Globus pallidus (tissue), 1 donor: ENCODE measurements around the gene GPR108.
"Not testable (repeated sequence)": the region's sequence is repeated elsewhere in the genome, so short reads cannot be mapped to it uniquely, and the experiment has no call there.

Source experiments
- DNase-seq: peaks from one replicate; pipeline ENCODE4 v3.0.0-alpha.2; 2015; ENCODE audit warnings: low spot score

GPR108 gene

GRCh38 chr19:6737284-6737872 lies at the start of gene GPR108:
TSS of gene GPR108 (minus strand) at chr19:6737580. CDS start at chr19:6737576, 4 bp downstream.
- peak; percentile 100 for DNase-seq

DNA sequence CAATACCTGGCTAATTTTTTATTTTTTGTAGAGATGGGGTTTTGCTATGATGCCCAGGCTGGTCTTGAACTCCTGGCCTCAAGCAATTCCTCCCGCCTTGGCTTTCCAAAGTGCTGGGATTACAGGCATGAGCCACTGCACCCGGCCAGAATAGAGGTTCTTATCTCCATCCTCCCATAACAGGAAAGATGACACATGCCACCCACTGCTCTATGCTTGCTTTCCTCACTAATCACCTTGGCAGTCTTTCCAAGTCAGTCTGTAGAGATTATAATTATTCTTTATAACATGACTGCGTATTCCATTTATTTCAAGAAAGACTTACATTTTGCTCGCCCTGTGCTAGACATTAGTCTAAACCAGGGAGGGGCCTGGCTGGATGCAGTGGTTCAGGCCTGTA lies 41.8 kb upstream of the GPR108 start:
- DNase-seq: no peak

GRCh38 chr19:6778386-6778785 lies 41.0 kb upstream of the GPR108 start:
- DNase-seq: no peak

DNA sequence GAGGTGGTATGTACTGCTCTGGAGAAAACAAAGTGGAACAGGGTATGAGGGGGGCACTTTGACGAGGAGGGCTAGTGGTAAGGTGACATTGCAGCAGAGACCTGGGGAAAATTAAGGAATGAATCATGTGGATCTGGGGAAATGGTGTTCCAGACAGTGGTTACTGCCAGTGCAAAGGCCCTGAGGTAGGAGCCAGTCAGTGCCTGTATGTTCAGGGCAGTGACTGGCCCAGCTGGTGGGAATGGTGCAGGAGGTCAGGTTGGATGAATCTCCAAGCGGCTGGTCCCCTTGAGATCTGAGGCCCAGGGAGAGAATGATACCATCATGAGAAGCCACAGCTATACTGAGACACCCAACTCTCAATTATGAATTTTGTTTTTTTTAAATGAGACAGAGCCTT lies 40.1 kb upstream of the GPR108 start:
- no peak for DNase-seq

DNA sequence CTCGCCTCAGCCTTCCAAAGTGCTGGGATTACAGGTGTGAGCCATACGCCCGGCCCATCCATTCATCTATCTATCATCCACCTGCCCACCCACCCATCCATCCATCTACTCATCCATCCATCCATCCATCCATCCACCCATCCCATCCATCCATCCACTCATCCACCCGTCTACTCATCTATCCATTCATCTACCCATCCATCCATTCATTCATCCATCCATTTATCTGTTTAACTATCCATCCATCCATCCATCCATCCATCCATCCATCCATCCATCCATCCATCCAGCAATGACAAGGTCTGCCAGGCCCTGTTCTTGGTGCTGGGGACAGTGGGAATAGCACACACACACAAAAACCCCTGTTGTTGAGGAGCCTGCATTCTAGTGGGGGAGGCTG lies 39.6 kb upstream of the GPR108 start:
- no peak for DNase-seq

DNA sequence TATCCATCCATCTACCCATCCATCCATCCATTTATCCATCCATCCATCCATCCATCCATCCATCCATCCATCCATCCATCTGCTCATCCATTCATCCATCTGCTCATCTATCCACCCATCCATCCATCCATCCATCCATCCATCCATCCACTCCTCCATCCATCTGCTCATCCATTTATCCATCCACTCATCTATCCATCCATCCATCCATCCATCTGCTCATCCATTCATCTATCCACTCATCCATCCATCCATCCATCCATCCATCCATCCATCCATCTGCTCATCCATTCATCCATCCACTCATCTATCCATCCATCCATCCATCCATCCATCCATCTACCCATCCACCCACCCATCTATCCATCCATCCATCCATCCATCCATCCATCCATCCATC lies 38.7 kb upstream of the GPR108 start:
- not testable (repeated sequence) for DNase-seq

GRCh38 chr19:6774821-6775707 lies 37.7 kb upstream of the GPR108 start:
- no peak for DNase-seq

GRCh38 chr19:6773323-6773931 lies 36.0 kb upstream of the GPR108 start:
- DNase-seq: peak; percentile 35

DNA sequence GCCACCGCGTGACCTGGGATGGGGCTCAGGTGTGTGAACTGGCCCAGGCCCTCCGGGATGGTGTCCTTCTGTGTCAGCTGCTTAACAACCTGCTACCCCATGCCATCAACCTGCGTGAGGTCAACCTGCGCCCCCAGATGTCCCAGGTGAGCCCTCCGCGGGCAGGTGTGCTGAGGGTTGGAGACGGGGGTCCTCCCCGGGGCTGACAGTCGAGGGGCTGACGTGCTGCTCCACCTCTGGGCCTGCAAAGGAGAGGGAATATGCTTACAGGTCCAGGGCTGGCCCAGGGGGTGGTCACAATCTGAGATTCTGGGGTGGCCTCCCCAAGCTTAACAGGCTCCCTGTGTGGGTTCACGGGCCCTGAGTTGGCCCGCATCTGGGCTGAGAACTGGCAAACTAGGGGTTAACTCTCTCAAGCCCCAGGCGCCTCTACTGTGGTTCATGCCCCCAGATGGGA lies 35.5 kb upstream of the GPR108 start:
- no peak for DNase-seq

DNA sequence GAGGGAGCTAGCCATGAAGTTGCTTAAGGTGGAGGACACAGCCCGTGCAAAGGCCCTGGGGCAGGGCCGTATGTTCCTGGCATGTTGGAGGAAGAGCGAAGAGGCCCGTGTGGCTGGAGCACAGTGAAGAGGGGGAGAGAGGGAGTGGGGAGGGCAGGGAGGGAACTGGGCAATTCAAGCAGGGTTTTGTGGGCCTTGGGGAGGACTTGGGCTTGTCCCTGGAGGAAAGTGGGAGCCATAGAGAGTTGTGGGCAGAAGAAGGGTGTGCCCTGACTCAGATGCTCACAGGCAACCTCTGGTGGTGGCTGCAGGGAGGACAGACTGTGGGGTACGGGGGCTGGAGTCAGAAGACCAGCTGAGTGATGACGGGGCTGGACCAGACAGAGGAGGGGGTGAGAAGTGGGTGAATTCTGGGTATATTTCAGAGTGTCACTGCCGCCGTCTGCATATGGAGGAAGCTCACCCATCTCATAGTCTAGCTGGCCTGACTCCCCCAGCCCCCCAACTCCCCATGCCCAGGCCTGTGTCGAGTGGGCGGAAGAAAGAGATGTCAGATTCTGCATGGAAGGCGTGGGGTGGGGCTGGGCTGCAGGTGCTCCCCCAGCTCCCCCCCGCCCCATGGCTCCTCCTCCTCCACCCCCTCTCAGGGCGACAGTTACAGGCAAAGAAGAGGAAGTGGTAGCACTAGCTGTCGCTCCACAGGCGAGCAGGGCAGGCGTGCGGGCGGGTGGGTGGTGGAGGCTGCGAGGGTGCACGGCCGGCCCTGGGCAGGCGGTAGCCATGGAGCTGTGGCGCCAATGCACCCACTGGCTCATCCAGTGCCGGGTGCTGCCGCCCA lies 34.9 kb upstream of the GPR108 start, which contains the start of gene VAV1:
Gene VAV1 (plus strand): TSS at position 681 of the 838 bp plus-strand sequence. CDS start 100 bp downstream, at position 781.
- DNase-seq: peak; percentile 48

- not testable (repeated sequence) for DNase-seq
Measured at GRCh38 chr19:6771648-6772027, 34.3 kb upstream of the GPR108 start.

DNA sequence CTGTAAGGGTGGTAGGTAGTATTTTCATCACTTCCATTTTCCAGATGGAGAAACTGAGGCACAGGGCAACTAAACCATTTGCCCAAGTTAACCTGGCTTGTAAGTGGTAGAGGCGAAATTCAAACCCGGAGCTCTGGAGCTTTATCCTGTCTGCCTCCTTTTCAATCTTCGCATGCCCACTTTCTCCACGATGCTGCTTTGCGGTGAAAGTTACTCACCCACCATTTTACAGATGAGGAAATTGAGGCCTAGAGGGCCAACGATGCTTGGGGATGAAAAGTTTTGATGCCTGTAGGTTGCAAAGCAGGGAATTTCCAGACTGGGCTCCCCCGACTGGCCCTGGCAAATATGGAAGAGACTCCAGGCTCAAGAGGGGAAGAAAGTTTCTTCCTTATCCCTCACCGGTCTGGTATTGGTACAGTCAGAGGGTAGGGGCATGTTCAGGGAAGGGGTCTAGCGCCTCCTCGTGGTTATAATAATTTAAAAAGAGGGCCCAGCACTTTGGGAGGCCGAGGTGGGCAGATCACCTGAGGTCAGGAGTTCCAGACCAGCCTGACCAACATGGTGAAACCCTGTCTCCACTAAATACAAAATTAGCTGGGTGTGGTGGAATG lies 31.7 kb upstream of the GPR108 start:
- no peak for DNase-seq

- DNase-seq: no peak
Measured at GRCh38 chr19:6768236-6768785, 30.9 kb upstream of the GPR108 start.

GRCh38 chr19:6767357-6768235 lies 30.2 kb upstream of the GPR108 start, which contains the start of gene SH2D3A:
TSS of gene SH2D3A (minus strand) at chr19:6767435. CDS start at chr19:6763748, 3,687 bp downstream.
- DNase-seq: no peak

DNA sequence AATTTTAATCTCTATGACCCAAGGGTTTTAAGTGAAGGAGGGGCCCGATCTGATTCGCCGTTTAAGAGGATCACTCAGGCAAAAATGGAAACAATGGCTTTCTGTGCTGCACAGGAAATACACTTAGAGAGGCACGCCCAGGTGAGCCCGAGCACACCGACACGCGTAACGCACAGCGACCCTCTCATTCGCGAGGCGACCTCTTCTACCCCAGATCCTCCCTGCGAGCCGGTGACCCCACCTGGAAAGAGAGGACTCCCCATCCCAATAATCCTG lies 29.6 kb upstream of the GPR108 start:
- DNase-seq: no peak

DNA sequence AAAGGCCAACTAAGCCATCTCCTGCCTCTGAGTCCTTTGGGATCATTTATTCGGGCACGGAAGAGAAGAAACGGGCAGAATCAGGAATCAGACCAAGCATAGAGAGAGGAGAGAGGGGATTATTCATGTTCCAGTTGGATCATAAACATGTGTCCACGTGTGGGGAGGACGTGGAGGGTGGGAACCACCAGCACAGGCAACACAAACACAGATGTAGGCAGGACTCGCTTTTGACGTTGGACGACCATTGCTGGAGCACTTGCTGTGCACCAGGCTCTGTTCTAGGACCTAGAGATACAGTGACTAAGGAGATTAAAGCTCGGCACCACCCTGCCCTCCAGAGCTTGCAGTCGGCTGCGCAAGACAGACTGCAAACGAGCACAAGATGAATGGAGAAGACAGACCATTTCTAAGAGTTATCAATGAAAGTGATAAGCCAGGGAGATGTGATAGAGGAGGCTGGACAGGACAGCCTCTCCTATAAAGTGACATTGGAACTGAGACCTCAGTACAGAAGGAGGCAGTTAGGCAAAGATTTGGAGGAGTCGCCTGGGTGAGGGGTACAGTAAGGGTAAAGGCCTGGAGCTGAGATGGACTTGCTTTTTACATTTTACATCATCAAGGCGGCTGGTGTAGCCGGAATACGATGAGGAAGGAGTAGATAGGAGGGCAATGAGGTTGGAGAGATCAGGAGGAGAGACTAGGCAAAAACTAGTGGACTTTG lies 29.1 kb upstream of the GPR108 start:
- DNase-seq: no peak

DNA sequence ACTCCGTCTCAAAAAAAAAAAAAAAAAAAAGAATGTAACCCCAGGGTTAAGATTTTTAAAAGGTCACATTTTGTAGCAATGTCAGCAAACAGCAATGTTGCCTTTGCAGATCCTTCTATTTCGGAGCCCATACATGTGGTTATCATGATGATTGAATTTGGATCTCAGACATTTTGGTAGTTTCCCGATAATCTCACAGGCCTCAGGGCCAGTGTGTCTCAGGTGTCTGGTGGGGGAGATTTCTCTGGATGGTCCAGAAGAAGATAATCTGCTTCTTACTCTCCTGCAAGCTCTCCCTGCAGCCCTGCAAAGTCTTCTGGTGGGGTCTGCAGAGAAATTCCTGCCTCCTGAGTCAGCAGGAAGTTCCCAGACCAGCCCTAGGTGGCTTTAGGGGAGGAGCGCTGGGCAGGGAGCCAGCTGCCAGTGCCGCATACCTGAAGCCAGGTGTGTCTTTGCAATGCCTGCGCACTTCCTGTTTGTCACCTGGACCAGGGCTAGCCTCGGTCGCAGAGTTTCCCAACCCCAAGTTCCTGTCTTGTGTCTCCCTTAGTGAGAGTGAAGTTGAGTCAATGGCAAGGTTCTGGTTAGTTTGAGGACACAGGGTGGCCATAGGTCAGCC lies 28.5 kb upstream of the GPR108 start:
- DNase-seq: no peak

DNA sequence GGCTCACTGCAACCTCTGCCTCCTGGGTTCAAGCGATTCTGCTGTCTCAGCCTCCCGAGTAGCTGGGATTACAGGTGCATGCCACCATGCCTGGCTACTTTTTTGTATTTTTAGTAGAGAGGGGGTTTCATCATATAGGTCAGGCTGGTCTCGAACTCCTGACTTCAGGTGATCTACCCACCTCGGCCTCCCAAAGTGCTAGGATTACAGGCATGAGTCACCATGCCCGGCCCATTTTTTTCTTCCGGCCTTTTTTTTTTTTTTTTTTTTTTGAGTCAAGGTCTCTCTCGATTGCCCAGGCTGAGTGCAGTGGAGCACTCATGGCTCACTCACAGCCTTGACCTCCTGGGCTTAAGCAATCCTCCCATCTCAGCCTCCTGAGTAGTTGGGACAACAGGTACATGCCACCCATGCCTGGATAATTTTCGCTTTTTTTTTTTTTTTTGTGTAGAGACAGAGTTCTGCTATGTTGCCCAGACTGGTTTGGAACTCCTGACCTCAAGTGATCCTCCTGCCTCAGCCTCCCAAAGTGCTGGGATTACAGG lies 24.9 kb upstream of the GPR108 start:
- not testable (repeated sequence) for DNase-seq
